AG10803 (cell line): Measurements from ENCODE around the gene CRACR2A.

Experiments
- DNase-seq: peaks from one replicate; pipeline ENCODE4 v3.0.0; 2010; ENCODE audit warnings: low read depth
- H3K4me3 ChIP-seq: 2 replicates; pipeline ENCODE4 v1.5.1; 2011; ENCODE audit warnings: mild to moderate bottlenecking, low read length, control low read depth
- CTCF ChIP-seq: conservative IDR thresholded peaks from 2 replicates; pipeline ENCODE4 v1.5.1; 2011; ENCODE audit warnings: mild to moderate bottlenecking, low read length, control low read depth, inconsistent platforms

The CRACR2A gene

GRCh38 chr12:3620856-3621255 is 132.1 kb downstream of the CRACR2A start:
- TF ChIP-seq CTCF, result no peak

DNA sequence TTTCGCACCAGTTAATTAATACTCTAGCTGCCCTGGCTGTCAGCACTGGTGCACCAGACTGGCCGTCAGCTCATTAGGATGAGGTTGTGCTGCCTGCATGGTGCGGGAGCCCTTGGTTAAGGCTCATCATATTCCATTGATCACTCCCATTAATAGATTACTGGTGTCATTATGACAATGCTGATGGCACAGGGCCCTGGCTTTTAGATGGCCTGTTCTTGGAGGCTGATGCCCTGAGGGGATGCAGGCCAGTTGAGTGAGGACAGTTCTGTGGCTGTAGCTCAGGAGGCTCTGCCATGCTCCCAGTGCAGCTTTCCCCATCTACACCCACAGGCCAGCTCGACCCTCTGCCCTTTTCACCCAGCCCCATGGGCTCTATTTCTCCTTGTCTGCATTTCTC is 135.3 kb downstream of the CRACR2A start:
- TF ChIP-seq CTCF, result no peak
- no peak for DNase-seq
- H3K4me3 ChIP-seq, result no peak overlapping the region

More at GRCh38 chr12:3620856-3621255, 132.1 kb downstream of the CRACR2A start:
- no peak for DNase-seq
- no peak overlapping the region for H3K4me3 ChIP-seq

DNA sequence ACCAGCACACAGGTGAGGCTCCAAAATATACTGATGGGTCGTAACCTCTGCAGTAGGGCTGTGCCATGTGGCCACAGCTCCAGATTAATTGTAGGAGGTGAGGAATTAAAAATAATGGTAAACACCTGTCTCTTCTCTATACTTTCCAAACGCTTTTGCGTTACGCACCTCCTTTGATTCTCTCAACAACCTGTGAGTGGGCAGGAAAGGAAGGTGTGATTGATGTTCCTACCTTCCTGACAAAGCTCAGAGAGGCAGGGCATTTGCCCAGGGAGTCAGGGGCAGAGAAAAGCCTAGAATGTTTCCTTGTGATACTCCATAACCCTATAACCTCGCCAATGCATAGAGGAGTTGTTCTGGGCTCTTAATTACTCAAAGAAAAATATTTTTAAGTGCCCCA is 137.0 kb downstream of the CRACR2A start:
- no peak for TF ChIP-seq CTCF
- H3K4me3 ChIP-seq, result no peak overlapping the region
- DNase-seq, result no peak

GRCh38 chr12:3614806-3615466 is 138.0 kb downstream of the CRACR2A start:
- no peak for DNase-seq
- H3K4me3 ChIP-seq, result no peak overlapping the region
- no peak for TF ChIP-seq CTCF

DNA sequence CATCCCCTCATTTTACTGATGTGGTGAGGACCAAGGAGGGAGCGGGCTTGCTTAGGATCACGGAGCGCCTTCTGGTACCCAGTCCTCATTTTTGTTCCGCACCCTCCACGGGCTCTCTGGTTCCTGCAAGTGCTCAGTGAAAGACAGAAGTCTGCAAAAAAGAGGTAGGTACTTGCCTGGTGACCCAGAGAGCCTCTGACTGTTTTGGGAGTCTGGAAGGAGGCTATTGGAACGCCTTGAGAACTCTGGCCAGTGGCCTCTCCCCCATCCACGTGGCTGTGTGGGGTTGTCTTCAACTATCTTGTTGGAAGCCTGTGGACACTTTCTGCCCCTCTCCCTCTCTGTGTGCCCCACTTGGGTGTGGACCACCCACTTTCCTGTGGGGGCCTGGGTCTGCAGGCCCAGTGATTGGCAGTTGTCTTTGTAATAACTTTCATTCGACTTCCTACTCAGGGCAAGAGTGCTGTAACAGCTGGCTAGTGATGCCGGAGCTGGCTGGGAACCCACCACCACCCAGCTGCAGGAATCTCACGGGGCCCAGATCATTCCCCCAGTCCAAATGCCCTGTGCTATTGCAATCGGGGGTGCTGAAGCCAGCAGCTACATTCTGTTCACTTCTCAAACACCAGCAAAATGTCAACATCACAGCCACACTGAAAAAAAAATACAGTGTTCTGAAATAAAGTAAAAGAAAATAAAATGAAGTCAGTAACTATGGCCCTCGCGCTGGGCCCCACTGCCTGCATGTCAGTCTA is 139.1 kb downstream of the CRACR2A start:
- no peak for DNase-seq
- no peak for TF ChIP-seq CTCF
- no peak overlapping the region for H3K4me3 ChIP-seq

GRCh38 chr12:3611860-3612703 is 140.8 kb downstream of the CRACR2A start:
- TF ChIP-seq CTCF, result no peak
- no peak overlapping the region for H3K4me3 ChIP-seq
- peak; percentile 5 for DNase-seq
